MCF 10A (cell line): ENCODE results near the gene ACSL6. TPM values are rescaled to one million over a fixed set of nuclear protein-coding genes. Genes with fewer than 3 reads are reported as not detected.

ENCODE experiments used
- BruUV-seq: library from RNA; stranded (reverse); fragments of 400-500 nt; replicated peaks from 2 replicates; lab custom pipeline; 2021; lab: Mats Ljungman, UMichigan
- CTCF ChIA-PET: fragments of 300-600 bp; sonication (Branson Sonifier 250); formaldehyde crosslinking; extraction: SDS; loops from one replicate; lab custom pipeline; 2021; ENCODE audit warnings: antibody characterized with exemption, inconsistent platforms; lab: Yijun Ruan, JAX
- POLR2A ChIA-PET: fragments of 300-600, 350-650 bp; sonication (Branson Sonifier 250); formaldehyde crosslinking; extraction: SDS; loops from one replicate; lab custom pipeline; 2020; ENCODE audit warnings: antibody characterized with exemption, inconsistent platforms; lab: Yijun Ruan, JAX
- DNase-seq: peaks from one replicate; pipeline ENCODE4 v3.0.0-alpha.2; 2018; ENCODE audit not compliant: unreplicated experiment
- H3K27ac Mint-ChIP-seq: one replicate; pipeline ENCODE4 v1.8.0; 2022; ENCODE audit warnings: mild to moderate bottlenecking, low read depth, mixed read lengths; ENCODE audit not compliant: unreplicated experiment
- H3K27me3 Mint-ChIP-seq: one replicate; pipeline ENCODE4 v1.8.0; 2022; ENCODE audit warnings: mixed read lengths; ENCODE audit not compliant: insufficient read depth, unreplicated experiment
- H3K36me3 Mint-ChIP-seq: one replicate; pipeline ENCODE4 v1.8.0; 2022; ENCODE audit warnings: mild to moderate bottlenecking, moderate library complexity, mixed read lengths; ENCODE audit not compliant: insufficient read depth, unreplicated experiment
- H3K4me1 Mint-ChIP-seq: one replicate; pipeline ENCODE4 v1.8.0; 2022; ENCODE audit warnings: mixed read lengths; ENCODE audit not compliant: insufficient read depth, unreplicated experiment
- H3K4me3 Mint-ChIP-seq: one replicate; pipeline ENCODE4 v1.8.0; 2022; ENCODE audit warnings: mild to moderate bottlenecking, moderate library complexity, mixed read lengths; ENCODE audit not compliant: unreplicated experiment
- H3K9me3 Mint-ChIP-seq: one replicate; pipeline ENCODE4 v1.8.0; 2022; ENCODE audit warnings: mixed read lengths; ENCODE audit not compliant: unreplicated experiment
- intact Hi-C: fragments of 100-400 bp; cut with micrococcal nuclease; formaldehyde crosslinking; loops from 2 replicates; pipeline ENCODE4 v1.14.1; 2022
- total RNA-seq: library from RNA; stranded (reverse); gene quantifications from 2 replicates; pipeline ENCODE4 v1.2.3, GENCODE V29; 2022
- TF ChIP-seq, protein P1 (sequence below): fragments of 200-600 bp; IDR thresholded peaks from one replicate; pipeline ENCODE4 v1.8.0; 2022; ENCODE audit warnings: antibody characterized with exemption, mild to moderate bottlenecking; ENCODE audit not compliant: unreplicated experiment

Gene ACSL6
- total RNA-seq, 1 experiment from 2014 or later: not detected

DNA sequence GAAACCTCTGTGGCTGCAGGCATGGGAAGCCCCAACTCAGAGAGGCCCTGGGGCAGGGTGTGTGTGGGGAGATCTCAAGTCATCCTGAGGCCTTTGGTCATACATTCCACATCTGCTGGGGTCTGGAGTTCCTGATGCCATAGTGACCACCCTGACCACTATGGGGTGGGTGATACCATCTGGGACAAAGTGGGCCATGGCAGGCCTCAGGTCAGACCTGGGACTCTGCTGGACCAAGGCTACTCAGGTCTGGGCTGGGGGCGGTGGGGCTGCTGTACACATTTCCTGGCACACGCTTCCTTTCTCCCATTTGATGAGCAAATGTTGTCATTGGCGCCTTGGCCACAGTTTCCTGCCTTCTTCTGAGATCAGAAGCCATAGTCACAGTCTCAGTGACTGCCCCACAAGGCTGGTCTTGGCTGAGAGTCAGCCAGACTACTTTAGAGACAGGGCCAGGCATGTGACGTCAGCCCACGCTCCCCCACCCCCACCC is 15.1 kb upstream of the ACSL6 start:
- ChIA-PET POLR2A (no interaction called here), CTCF (no interaction called here)
- no peak overlapping the region for H3K27ac Mint-ChIP-seq
- DNase-seq: no peak
- no peaks in the 10 kb centered on the region for H3K4me1 Mint-ChIP-seq
- no peaks in the 10 kb centered on the region for H3K9me3 Mint-ChIP-seq
- no peak overlapping the region for H3K4me3 Mint-ChIP-seq
- BruUV-seq: no TSS peak
- H3K36me3 Mint-ChIP-seq: no peaks in the 10 kb centered on the region
- intact Hi-C loops: no loop called here
- H3K27me3 Mint-ChIP-seq: peaks cover 36% of the 10 kb centered on the region
- TF ChIP-seq, protein P1, sequence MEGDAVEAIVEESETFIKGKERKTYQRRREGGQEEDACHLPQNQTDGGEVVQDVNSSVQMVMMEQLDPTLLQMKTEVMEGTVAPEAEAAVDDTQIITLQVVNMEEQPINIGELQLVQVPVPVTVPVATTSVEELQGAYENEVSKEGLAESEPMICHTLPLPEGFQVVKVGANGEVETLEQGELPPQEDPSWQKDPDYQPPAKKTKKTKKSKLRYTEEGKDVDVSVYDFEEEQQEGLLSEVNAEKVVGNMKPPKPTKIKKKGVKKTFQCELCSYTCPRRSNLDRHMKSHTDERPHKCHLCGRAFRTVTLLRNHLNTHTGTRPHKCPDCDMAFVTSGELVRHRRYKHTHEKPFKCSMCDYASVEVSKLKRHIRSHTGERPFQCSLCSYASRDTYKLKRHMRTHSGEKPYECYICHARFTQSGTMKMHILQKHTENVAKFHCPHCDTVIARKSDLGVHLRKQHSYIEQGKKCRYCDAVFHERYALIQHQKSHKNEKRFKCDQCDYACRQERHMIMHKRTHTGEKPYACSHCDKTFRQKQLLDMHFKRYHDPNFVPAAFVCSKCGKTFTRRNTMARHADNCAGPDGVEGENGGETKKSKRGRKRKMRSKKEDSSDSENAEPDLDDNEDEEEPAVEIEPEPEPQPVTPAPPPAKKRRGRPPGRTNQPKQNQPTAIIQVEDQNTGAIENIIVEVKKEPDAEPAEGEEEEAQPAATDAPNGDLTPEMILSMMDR: no peak

DNA sequence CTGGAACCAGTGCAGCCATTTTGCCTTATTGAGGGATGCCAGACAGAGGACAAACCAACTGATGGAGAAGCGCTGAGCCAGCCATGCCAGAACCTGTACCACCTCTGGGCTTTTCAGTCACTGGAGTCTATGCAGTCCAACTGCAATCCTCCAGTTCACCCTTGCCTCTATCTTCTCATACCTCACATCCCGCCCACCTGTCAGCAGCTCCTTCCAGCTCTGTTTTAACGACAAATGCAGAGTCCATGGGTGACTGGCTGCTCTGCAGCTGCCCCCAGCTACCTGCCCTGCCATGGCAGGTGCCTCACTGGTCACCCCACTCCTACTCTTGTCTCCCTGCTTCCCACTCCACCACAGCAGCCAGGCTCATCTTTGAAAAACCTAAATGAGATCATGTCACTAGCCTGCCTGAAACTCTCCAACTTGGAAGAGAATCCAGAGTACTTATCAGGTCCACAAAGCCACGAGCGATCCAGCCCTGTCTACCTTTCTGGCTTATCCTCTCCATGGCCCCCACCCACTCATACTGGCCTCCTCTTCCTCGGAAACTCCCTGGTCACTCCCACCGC is 14.0 kb upstream of the ACSL6 start:
- Mint-ChIP-seq H3K4me3 (no peak overlapping the region), H3K36me3 (no peaks in the 10 kb centered on the region), H3K27me3 (peaks cover 31% of the 10 kb centered on the region), H3K4me1 (no peaks in the 10 kb centered on the region), H3K9me3 (no peaks in the 10 kb centered on the region), H3K27ac (no peak overlapping the region)
- intact Hi-C loops: no loop called here
- DNase-seq: no peak
- ChIA-PET CTCF (interaction anchor here (0.6 to 0.8 kb wide), 2 partner anchors 40 to 285 kb away, joined by 3 read pairs; no protein-coding TSS in a partner anchor), POLR2A (no interaction called here)
- no TSS peak for BruUV-seq
- TF ChIP-seq, protein P1: no peak

DNA sequence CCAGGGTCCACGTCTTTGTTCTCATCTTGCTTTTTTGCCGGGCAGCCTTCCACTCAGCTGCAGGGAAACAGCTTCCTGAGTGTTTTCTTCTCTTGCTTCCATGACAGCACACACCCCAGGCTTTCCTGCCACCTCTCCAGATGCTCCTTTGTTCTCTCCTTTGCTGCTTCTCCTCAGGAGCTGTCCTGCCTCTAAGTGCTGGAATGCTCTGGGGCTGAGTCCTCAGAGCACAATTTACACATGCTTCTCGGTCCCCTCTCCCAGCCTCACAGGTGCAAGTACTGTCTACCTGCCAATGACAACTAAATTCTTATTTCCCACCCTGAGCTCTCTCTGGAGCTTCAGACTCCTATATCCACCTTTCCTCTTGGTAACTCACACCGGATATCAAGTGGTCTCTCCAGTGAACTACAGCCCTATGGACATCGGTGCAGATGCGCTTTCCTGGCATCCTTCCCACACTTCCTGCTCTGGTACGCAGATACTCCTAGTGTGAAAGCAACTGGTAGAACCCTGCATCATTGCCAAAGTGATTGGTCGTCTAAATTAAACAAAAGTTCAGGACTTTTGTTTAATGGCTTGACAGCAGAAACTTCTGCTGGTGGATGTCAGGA is 13.4 kb upstream of the ACSL6 start:
- ChIA-PET POLR2A (interaction anchor here (0.7 kb wide), 1 partner anchor 17 kb away, joined by 3 read pairs; no protein-coding TSS in a partner anchor), CTCF (interaction anchor here (0.6 to 0.8 kb wide), 2 partner anchors 40 to 1347 kb away, joined by 3 read pairs; no protein-coding TSS in a partner anchor)
- Mint-ChIP-seq H3K9me3 (no peaks in the 10 kb centered on the region), H3K4me3 (no peak overlapping the region), H3K4me1 (no peaks in the 10 kb centered on the region), H3K27me3 (peaks cover 25% of the 10 kb centered on the region), H3K36me3 (no peaks in the 10 kb centered on the region), H3K27ac (no peak overlapping the region)
- TF ChIP-seq, protein P1: no peak
- DNase-seq: no peak
- intact Hi-C loops: no loop called here
- no TSS peak for BruUV-seq

DNA sequence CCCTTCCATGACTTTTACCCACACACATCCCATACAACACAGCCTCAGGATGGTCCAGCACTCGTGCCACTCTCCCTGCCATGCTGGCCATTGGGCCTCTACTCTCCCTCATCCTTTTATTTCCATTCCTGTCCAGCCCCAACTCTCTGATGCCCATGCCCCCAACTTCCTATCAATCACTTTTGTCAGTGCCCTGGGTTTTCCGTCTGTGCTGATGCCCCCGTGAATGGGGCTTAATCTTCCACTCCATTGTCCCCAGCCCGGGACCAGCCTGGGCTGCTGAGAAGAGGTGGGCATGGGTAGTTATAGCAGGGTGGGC is 12.6 kb upstream of the ACSL6 start:
- intact Hi-C loops: no loop called here
- no peaks in the 10 kb centered on the region for H3K4me1 Mint-ChIP-seq
- ChIA-PET CTCF (interaction anchor here (1.0 to 1.2 kb wide), 2 partner anchors 41 to 435 kb away, joined by 3 to 6 read pairs; no protein-coding TSS in a partner anchor), POLR2A (no interaction called here)
- DNase-seq: no peak
- no TSS peak for BruUV-seq
- H3K27me3 Mint-ChIP-seq: peaks cover 19% of the 10 kb centered on the region
- no peaks in the 10 kb centered on the region for H3K9me3 Mint-ChIP-seq
- TF ChIP-seq, protein P1: no peak
- H3K36me3 Mint-ChIP-seq: no peaks in the 10 kb centered on the region
- no peak overlapping the region for H3K27ac Mint-ChIP-seq
- no peak overlapping the region for H3K4me3 Mint-ChIP-seq
